PFSK-1 (cell line): Measurements from ENCODE around the gene PDE4B.

ENCODE experiments used
- FOXP2 ChIP-seq: optimal IDR thresholded peaks from 2 replicates; pipeline ENCODE3; 2011; ENCODE audit warnings: borderline replicate concordance, control low read depth, inconsistent platforms; ENCODE audit not compliant: insufficient read depth; ENCODE audit errors: extremely low read length, extremely low read depth
- POLR2AphosphoS5 ChIP-seq: IDR thresholded peaks from 2 replicates; pipeline ENCODE4 v1.6.1; 2012; ENCODE audit warnings: low read depth, mild to moderate bottlenecking, control low read depth, low read length, moderate library complexity
- REST ChIP-seq, 2 experiments: IDR thresholded peaks; 2 replicates each; pipeline versions ENCODE4 v1.6.1 to v1.8.0; 2011 to 2012; ENCODE audit warnings: low read depth in 2 of 2, low read length in 2 of 2, control low read depth in 1 of 2, inconsistent platforms in 1 of 2, mild to moderate bottlenecking in 1 of 2, moderate library complexity in 1 of 2; ENCODE audit not compliant: insufficient read depth in 1 of 2
- SIN3A ChIP-seq: IDR thresholded peaks from 2 replicates; pipeline ENCODE4 v1.6.1; 2012; ENCODE audit warnings: mild to moderate bottlenecking, low read length, moderate library complexity, borderline replicate concordance; ENCODE audit not compliant: insufficient read depth
- TAF1 ChIP-seq: IDR thresholded peaks from 2 replicates; pipeline ENCODE4 v1.6.1; 2012; ENCODE audit warnings: low read length, control low read depth, borderline replicate concordance; ENCODE audit not compliant: insufficient read depth

Gene PDE4B

GRCh38 chr1:66108624-66109023 is 315.9 kb downstream of the PDE4B start:
- no peak for TF ChIP-seq FOXP2
- no peak for TF ChIP-seq SIN3A
- TF ChIP-seq POLR2AphosphoS5, result no peak
- no peak for TF ChIP-seq TAF1
- TF ChIP-seq REST (IDR thresholded peaks at IDR 0.05; ENCODE audit: insufficient read depth in 1 of 2, low read depth in 2 of 2, low read length in 2 of 2), result no peak

GRCh38 chr1:66112744-66113400 is 320.2 kb downstream of the PDE4B start:
- no peak for TF ChIP-seq TAF1
- TF ChIP-seq POLR2AphosphoS5, result no peak
- no peak for TF ChIP-seq SIN3A
- TF ChIP-seq REST (IDR thresholded peaks at IDR 0.05; ENCODE audit: insufficient read depth in 1 of 2, low read depth in 2 of 2, low read length in 2 of 2), result no peak
- TF ChIP-seq FOXP2, result no peak

GRCh38 chr1:66119148-66119547 is 326.5 kb downstream of the PDE4B start:
- TF ChIP-seq FOXP2, result no peak
- TF ChIP-seq POLR2AphosphoS5, result no peak

- TF ChIP-seq FOXP2 (no peak), REST (IDR thresholded peaks at IDR 0.05; ENCODE audit: insufficient read depth in 1 of 2, low read depth in 2 of 2, low read length in 2 of 2) (no peak), POLR2AphosphoS5 (no peak), TAF1 (no peak), SIN3A (no peak)
These were observed 332.0 kb downstream of the PDE4B start for GRCh38 chr1:66124670-66125069.

GRCh38 chr1:66132324-66132723 is 339.6 kb downstream of the PDE4B start:
- TF ChIP-seq FOXP2 (no peak), TAF1 (no peak), REST (IDR thresholded peaks at IDR 0.05; ENCODE audit: insufficient read depth in 1 of 2, low read depth in 2 of 2, low read length in 2 of 2) (no peak), SIN3A (no peak), POLR2AphosphoS5 (no peak; the same call in 1 of the 2 replicates)
